ENCODE measurements around the gene SLC12A9. TPM values are rescaled to one million over a fixed set of nuclear protein-coding genes. Genes with fewer than 3 reads are reported as not detected.
"Not testable (repeated sequence)": the region's sequence is repeated elsewhere in the genome, so short reads cannot be mapped to it uniquely, and the experiment has no call there.

The SLC12A9 gene
- total RNA-seq, 3 donors from 2014 or later: 22.9 to 31.7 (median 29.6) TPM

- ATAC-seq (no peak), DNase-seq (no peak)
- Mint-ChIP-seq H3K9me3 (no peaks in the 10 kb centered on the region), H3K27me3 (ENCODE audit: low read depth) (peaks cover 38% of the 10 kb centered on the region), H3K36me3 (ENCODE audit: insufficient read depth) (no peaks in the 10 kb centered on the region), H3K4me1 (ENCODE audit: low read depth) (peaks cover 5% of the 10 kb centered on the region), H3K4me3 (no peak overlapping the region)
These were observed 48.5 kb downstream of the SLC12A9 start for GRCh38 chr7:100900978-100901377.

- ATAC-seq (no peak), DNase-seq (no peak)
- no peaks in the 10 kb centered on the region for H3K4me1 Mint-ChIP-seq (ENCODE audit: low read depth)
- H3K4me3 Mint-ChIP-seq: no peak overlapping the region
- H3K27me3 Mint-ChIP-seq (ENCODE audit: low read depth): peaks cover 33% of the 10 kb centered on the region
- no peaks in the 10 kb centered on the region for H3K36me3 Mint-ChIP-seq (ENCODE audit: insufficient read depth)
- H3K9me3 Mint-ChIP-seq: no peaks in the 10 kb centered on the region
These were observed 49.4 kb downstream of the SLC12A9 start for GRCh38 chr7:100901921-100902332.

GRCh38 chr7:100902638-100903037, 50.1 kb downstream of the SLC12A9 start:
- H3K4me1 Mint-ChIP-seq (ENCODE audit: low read depth): no peaks in the 10 kb centered on the region
- DNase-seq: no peak
- H3K4me3 Mint-ChIP-seq: no peak overlapping the region
- no peaks in the 10 kb centered on the region for H3K9me3 Mint-ChIP-seq
- peaks cover 27% of the 10 kb centered on the region for H3K27me3 Mint-ChIP-seq (ENCODE audit: low read depth)
- no peaks in the 10 kb centered on the region for H3K36me3 Mint-ChIP-seq (ENCODE audit: insufficient read depth)
- no peak for ATAC-seq

- Mint-ChIP-seq H3K9me3 (no peaks in the 10 kb centered on the region), H3K4me3 (no peak overlapping the region), H3K4me1 (ENCODE audit: low read depth) (no peaks in the 10 kb centered on the region), H3K36me3 (ENCODE audit: insufficient read depth) (no peaks in the 10 kb centered on the region), H3K27me3 (ENCODE audit: low read depth) (peaks cover 18% of the 10 kb centered on the region)
- ATAC-seq: no peak
- no peak for DNase-seq
These were observed 56.0 kb downstream of the SLC12A9 start for GRCh38 chr7:100908512-100908911.

GRCh38 chr7:100910443-100910842, 57.9 kb downstream of the SLC12A9 start:
- not testable (repeated sequence) for H3K36me3 Mint-ChIP-seq (ENCODE audit: insufficient read depth); H3K9me3 Mint-ChIP-seq; H3K4me3 Mint-ChIP-seq; H3K4me1 Mint-ChIP-seq (ENCODE audit: low read depth); ATAC-seq; DNase-seq
- H3K27me3 Mint-ChIP-seq (ENCODE audit: low read depth): peaks cover 15% of the 10 kb centered on the region

- Mint-ChIP-seq H3K36me3 (ENCODE audit: insufficient read depth) (no peaks in the 10 kb centered on the region), H3K4me3 (no peak overlapping the region), H3K9me3 (no peaks in the 10 kb centered on the region), H3K27me3 (ENCODE audit: low read depth) (peaks cover 15% of the 10 kb centered on the region), H3K4me1 (ENCODE audit: low read depth) (no peaks in the 10 kb centered on the region)
- DNase-seq (no peak), ATAC-seq (no peak)
These were observed 59.0 kb downstream of the SLC12A9 start for GRCh38 chr7:100911484-100911883.

- Mint-ChIP-seq H3K27me3 (ENCODE audit: low read depth) (peaks cover 24% of the 10 kb centered on the region), H3K4me3 (no peak overlapping the region), H3K36me3 (ENCODE audit: insufficient read depth) (no peaks in the 10 kb centered on the region), H3K4me1 (ENCODE audit: low read depth) (no peaks in the 10 kb centered on the region), H3K9me3 (no peaks in the 10 kb centered on the region)
- ATAC-seq (no peak), DNase-seq (no peak)
These were observed 61.8 kb downstream of the SLC12A9 start for GRCh38 chr7:100914208-100914878.

GRCh38 chr7:100914879-100915447, 62.5 kb downstream of the SLC12A9 start:
- H3K27me3 Mint-ChIP-seq (ENCODE audit: low read depth): peaks cover 24% of the 10 kb centered on the region
- H3K4me3 Mint-ChIP-seq: no peak overlapping the region
- H3K4me1 Mint-ChIP-seq (ENCODE audit: low read depth): no peaks in the 10 kb centered on the region
- DNase-seq (no peak), ATAC-seq (peak; percentile 28 to 43)
- no peaks in the 10 kb centered on the region for H3K9me3 Mint-ChIP-seq
- H3K36me3 Mint-ChIP-seq (ENCODE audit: insufficient read depth): no peaks in the 10 kb centered on the region

Other genes starting within 250 kb of the SLC12A9 start
- 1 to 10 TPM; 7.8 to 8.4 (median 7.9) TPM for gene MOSPD3, start 240.2 kb upstream of the SLC12A9 start, total RNA-seq
- 10 to 100 TPM; 11.8 to 16.1 (median 15.4) TPM for gene TFR2, start 211.2 kb upstream of the SLC12A9 start, total RNA-seq
- gene ACTL6B, start 196.3 kb upstream of the SLC12A9 start, total RNA-seq: not detected
- gene GNB2, start 179.0 kb upstream of the SLC12A9 start, total RNA-seq: 100 to 1,000 TPM; 209 to 231 (median 215) TPM
- 10 to 100 TPM; 56.2 to 88.3 (median 58.0) TPM for gene GIGYF1, start 158.5 kb upstream of the SLC12A9 start, total RNA-seq
- 100 to 1,000 TPM in 1 of 3 donors, 10 to 100 TPM in 2; 77.3 to 106 (median 85.9) TPM for gene POP7, start 146.6 kb upstream of the SLC12A9 start, total RNA-seq
- gene EPO, start 132.2 kb upstream of the SLC12A9 start, total RNA-seq: not detected
- not detected for gene ZAN, start 119.1 kb upstream of the SLC12A9 start, total RNA-seq
- gene EPHB4, start 25.2 kb upstream of the SLC12A9 start, total RNA-seq: 1 to 10 TPM; 1.5 to 3.9 (median 2.6) TPM
- 10 to 100 TPM; 44.9 to 47.7 (median 45.4) TPM for gene TRIP6, start 14.7 kb downstream of the SLC12A9 start, total RNA-seq
- gene SRRT, start 22.4 kb downstream of the SLC12A9 start, total RNA-seq: 100 to 1,000 TPM; 406 to 450 (median 436) TPM
- 1 to 10 TPM; 3.7 to 5.1 (median 4.6) TPM for gene UFSP1, start 37.0 kb downstream of the SLC12A9 start, total RNA-seq
- gene ACHE, start 43.2 kb downstream of the SLC12A9 start, total RNA-seq: under 1 TPM; 0.32 to 0.54 (median 0.35) TPM
- under 1 TPM in 1 of 3 donors, not detected in 2; 0.16 TPM for gene MUC3A, start 96.8 kb downstream of the SLC12A9 start, total RNA-seq
- gene MUC12, start 116.9 kb downstream of the SLC12A9 start, total RNA-seq: under 1 TPM; 0.16 to 0.20 (median 0.19) TPM
- not detected for gene MUC17, start 167.4 kb downstream of the SLC12A9 start, total RNA-seq
- gene TRIM56, start 232.8 kb downstream of the SLC12A9 start, total RNA-seq: 10 to 100 TPM; 23.9 to 26.8 (median 24.2) TPM